Measurements from ENCODE around the gene MCM6.

Gene MCM6

DNA sequence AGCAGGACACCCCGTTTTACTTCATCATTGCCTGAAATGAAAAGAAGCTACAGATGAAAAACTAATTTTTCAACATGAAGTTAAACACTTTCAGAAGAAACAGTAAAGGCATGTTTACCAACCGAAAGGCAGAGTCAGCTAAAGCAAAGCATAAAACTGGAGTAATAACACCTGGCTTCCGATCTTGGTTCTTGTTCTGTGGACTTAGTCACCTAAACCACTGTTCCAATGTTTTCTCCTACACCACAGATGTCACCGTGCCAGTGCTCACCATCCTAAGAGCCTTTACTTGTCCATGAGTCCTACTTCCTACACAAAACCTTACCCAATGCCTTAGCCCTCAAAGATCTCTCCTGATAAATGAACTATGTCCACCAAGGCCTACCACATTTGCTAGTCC, 13.5 kb downstream of the MCM6 start:
- DNase-seq = no peak

DNA sequence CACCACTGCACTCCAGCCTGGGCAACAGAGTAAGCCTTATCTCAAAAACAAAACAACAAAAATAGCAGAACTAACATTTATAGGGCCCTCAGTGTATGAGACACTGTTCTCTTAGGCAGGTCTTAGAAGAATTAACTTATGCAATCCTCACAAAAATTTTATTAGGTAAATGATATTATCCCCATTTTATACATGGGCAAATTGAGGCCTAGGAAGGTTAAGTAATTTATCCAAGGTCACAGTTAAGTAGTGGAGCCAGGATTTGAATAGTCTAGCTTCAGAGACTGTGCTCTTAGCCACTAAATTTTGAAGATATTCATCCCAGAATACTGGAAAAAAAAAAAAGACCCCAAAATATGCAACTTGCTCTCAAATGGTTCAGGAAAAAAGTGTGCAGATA, 22.8 kb downstream of the MCM6 start:
- no peak for DNase-seq

DNA sequence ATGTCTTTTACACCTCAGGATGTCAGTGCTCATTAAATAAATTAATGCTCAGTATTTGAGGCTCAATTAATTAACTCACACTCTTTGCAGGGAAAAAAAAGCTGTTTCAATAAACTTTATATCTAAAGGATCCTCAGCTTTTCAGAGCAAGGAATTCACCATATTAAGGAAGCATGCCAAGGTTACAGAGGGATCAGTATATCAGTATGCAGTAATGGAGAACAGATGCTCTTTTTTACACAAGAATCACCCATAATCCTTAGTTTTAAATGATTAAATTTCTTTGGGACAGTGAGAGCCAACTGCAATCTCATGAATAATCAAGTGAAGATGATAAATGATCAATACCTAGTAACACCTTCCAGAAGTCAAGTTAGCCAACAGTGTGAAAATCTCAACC, 24.4 kb downstream of the MCM6 start:
- no peak for DNase-seq

DNA sequence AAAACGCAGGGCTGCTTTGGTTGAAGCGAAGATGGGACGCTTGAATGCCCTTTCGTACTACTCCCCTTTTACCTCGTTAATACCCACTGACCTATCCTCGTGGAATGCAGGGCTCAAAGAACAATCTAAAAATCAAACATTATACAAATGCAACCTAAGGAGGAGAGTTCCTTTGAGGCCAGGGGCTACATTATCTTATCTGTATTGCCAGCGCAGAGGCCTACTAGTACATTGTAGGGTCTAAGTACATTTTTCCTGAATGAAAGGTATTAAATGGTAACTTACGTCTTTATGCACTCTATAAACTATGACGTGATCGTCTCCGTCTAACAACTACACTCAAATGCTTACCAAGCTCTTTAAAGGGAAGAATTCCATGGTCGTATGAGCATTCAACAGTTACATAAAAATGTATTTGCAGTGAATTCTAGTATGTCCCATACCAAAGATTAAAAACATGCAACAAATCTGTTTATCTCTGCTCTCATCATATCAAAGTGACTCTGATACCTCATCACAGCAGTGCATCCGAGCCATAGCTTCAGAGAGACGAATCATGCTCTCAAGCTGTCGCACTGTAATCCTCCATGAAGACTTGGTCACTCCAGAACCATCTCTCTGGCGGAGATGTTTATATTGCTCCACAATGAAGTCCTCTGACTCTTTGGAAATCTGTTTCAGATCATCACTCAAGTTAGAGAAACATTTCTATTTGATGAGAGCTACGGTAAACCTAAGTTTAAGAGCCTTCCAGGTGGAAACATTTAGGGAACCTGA, 25.2 kb downstream of the MCM6 start:
- no peak for DNase-seq

DNA sequence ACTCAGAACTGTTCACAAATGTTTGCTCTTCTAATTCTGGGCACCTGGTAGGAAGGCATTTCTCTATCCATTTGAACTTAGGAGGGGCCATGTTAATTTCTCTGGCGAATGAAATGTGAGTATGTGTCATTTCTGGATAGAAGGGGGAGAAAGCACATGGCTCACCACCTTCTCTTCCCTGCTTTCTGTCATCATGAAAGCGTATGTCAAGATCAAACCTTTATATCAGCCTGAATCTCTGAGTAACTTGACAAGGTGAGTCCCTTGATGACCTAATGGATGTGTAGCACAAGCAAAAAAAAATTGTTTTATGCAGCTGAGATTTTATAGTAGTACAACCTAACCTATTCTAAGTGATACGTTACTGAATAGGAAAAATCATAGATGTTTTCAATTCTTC, 27.2 kb downstream of the MCM6 start:
- no peak for DNase-seq

DNA sequence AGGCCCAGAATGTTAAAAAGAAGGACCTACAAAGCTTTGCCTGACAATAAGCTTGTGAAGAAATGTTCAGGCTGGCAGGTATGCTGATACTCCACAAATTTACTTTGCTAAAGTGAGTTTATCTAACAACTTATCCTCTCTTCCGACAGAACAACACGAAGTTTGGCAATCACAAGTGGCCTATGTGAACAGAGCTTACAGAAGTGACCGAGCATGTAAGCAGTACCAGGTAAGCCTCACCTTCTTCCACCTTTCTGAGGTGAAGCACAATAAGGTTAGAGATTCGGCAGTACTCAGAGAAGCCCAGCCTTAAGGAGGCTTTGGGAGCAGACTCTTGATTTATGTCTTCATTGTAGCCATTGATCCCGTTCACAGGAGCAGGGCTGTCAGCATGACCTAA, 30.2 kb downstream of the MCM6 start:
- no peak for DNase-seq

DNA sequence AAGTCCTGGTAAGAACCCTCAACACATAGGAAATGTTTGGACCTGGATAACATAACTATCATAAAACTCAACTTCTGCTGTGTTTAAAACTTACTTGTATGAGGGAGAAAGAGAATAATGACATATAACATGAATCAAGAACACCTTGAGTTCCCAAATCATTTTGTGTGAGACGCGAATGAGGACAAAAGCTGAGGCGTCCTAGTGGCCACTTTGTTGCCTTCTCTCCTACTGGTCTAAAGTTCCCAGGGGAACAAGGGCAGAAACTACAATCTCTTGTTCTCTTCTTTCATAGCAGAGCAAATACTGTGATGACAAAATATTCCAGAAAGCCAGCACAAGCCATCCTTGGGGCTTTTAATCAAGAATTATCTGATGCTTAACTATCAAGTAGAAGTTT, 31.0 kb downstream of the MCM6 start:
- no peak for DNase-seq

DNA sequence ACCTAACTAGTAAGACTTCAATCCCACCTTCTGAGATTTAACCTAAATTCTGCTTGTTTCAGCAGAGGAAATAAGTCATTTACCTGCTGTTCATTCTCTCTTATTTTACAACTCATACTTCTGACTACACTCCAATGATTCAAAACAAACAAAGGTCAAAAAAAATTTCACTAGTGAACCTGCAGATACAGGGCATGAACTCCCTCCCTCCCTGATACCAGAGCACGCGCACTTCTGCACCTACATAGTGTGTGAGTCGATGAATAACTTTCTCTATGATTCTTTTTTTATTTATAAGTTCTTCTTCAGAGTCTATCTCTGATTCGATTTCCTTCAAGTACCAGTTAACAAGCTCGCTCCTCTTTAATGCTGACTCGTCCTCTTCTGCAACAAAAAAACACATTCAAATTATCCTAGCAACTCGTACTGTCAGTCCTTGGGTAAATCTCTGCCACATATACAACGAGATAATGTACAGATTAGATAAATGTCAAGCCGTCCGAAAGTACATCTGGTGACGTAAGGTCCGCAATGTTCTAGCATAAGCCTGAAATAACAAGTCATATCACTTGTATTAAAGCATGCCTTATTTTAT, 31.8 kb downstream of the MCM6 start:
- DNase-seq = no peak

DNA sequence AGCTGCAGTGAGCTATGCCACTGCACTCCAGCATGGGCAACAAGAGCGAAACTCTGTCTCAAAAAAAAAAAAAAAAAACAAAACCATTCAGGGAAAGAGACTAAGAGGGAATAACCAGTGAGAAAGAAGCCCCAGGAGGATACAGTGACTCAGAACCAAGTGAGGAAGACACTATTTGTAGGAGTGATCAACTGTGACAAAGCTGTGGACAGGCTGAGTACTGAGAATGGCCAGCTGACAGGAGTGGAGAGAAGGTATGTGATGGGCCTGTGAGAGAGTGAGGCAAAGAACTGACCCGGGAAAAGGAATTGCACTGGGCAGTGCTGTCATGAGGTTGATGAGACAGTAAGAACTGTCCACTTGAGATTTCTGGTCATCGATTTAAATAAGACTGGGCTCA, 32.6 kb downstream of the MCM6 start:
- no peak for DNase-seq

DNA sequence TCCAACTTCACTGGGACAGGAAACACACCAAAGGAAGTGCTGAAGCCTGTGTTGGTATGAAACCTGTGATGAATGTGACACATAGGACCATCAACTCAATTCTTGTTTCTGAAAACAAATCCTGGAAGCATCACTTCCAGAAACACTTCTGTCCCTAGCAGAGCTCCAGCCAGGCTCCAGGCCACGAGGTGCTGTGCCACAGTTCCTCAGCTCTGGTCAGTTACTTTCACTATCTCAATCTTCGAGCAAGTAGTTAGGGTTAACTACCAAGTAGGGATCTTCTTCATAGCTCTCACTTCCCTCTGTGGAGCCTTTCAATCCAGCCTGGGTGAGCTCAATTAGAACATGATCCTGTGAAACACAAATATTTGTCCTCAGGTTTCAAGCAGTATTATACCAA, 35.6 kb downstream of the MCM6 start:
- DNase-seq = peak; percentile 63

DNA sequence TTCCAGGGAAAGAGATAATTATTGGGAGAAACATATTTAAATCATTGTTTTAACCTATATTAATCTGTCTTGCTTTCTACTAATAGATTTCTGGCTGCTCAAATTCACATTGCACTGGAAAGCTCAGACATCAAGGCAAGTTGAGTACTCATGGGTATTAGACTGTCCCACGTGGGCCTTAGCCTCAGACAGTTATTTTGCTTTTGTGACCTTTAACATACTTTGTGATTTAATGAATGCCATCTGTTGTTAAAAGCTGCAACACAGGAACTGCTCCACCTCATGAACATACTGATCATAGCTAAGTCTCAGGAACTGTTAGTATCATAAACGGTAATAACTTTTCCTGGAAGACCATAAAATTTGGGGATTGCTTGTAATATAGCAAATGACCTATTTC, 36.5 kb downstream of the MCM6 start:
- DNase-seq = no peak

DNA sequence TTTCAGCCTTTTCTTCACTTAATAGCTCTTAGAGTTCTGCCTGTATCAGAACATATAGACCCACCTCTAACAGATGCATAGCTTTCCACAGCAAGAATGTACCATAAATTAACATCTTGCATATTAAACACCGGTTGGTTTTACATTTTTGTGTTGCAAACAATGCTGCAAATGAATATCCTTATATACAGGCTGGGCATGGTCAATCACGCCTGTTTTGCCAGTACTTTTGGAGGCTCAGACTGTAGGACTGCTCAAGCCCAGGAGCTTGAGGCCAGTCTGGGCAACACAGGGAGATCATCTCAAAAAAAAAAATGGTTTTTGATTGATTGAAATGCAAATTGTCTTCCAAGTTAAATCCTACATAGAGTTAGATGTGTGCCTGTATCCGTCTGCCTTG, 37.7 kb downstream of the MCM6 start:
- DNase-seq = no peak

DNA sequence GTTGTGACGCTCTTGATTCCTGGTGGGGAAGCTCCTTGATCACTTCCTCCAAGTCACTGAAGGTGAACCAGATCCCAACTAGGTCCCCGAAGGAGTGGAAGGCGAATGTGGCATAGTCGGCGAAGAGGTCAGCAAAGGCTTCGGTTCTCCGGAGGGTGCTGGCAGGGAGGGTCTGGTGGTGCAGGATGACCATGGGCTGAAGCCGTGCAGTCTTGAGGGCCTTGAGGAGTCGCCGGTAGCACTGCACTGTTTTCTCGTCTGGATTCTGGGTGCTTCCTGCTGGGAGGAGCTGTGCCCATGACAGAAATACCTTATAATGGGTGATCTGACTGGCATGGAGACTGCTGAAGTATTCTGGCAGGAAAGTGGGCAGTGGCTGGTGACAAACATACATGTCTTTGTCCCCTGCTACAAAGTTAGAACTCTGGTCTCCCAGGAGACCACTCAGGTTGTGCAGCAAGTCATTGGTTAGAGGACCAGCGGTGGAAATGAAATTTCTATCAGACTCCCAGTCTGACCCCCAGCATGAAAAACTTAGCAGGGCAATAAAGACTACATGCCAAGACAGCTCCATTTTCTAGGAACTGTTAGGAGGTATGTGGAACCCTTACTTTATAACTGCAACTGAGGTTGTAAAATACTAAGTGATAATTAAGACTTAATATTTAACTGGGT, 39.5 kb downstream of the MCM6 start, which contains the start of gene LCT:
TSS of gene LCT (minus strand) at position 589 of the 675 bp plus-strand sequence. CDS start at position 574, 15 bp downstream.
- no peak for DNase-seq

DNA sequence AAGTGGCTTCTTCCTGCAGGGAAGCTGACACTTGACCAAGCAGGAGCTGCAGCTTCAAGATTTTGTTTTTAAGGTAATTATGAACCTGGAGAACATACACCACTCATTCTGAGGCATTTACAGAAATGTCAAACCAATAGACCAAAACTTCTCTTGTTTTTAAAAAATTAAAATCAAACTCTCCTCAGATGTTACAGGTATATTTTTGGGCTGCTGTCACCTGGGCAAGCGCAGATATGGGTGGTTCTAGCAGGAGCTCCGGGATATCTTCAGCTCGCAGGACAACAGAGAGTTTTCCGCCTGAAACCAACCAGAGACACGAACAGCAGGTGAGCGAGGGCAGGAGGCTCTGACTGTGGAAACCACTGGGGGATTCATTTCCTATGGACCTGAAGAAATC, 43.4 kb downstream of the MCM6 start:
- no peak for DNase-seq

DNA sequence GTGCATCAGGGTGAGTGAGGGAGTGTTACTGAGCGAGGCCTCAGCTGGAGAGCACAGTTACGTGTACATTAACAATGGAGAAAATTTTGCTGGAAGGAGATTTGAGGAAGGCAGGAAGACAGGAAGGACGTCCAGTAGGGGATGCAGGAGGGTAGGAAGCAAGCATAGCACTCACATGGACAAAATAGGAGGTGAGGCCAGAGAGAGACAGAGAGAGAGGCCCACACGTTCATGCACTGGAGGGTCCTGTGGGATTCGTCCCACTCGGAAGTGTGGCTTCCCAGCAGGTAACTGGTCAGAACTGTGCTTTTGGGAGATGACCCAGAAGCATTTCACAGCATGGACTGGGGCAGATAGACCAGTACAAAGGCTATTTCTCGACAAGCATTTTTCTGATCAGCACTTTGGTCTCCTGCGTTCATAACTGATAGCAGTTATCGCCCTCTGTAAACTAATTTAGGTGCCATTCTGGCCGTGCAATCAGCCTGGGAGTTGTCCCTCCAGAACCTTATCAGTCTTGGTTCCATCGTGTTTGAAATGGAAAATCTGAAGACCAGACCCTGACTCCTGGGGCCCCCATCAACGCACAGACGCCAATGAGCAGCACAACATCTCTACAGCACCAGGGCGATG, 44.9 kb downstream of the MCM6 start:
- no peak for DNase-seq

DNA sequence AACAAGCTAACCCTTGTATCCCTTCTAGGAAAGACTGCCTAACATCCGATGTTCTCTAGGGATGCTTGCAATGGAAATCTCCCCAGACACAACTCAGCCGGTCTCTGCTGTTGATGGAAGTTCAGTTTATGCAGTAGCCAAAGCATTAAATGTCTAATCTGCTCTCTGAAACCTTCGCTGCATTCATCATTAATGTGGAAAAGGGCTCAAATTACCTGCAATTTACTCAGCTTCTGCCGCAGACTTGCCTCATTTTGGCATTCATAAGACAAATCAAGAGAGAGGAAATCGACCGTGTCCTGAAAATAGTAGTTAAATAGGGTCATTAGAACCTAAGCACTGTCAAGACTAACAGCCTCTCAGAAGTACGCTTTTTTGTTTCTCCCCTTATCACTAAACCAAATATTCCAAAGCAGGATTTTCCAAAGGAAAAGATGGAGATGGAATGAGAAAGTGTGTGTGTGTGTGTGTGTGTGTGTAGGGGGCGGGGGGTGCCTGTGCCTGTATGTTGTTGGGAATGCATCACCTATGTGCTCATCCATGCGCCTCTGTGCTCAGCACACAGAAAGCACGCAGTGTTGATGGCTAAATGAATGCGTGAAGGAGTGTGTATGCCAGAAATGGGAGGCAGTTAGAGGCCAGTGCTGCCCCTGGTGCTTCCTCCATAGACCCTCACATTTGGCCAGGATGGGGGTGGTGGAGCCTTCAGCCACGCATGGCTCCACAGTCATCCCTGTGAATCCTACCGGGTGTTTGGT, 46.7 kb downstream of the MCM6 start:
- DNase-seq = no peak

DNA sequence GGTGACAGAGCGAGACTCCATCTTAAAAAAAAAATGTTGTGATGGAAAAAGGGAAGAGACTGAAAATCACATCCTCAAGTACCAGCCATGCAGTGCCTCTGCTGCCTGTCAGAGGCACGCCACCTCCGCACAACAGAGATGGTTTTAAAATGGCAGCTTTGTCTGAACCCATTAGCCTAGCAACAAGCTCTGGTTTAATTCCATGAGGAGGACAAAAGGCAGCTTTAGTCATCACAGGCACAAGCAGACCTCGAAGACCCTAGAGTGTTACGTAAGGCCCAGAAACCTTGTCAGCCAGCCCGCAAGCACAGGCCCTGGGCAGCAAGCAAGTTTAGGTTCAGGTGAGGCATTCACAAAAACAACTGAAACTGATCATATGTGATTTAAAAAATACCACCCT, 49.7 kb downstream of the MCM6 start:
- no peak for DNase-seq

DNA sequence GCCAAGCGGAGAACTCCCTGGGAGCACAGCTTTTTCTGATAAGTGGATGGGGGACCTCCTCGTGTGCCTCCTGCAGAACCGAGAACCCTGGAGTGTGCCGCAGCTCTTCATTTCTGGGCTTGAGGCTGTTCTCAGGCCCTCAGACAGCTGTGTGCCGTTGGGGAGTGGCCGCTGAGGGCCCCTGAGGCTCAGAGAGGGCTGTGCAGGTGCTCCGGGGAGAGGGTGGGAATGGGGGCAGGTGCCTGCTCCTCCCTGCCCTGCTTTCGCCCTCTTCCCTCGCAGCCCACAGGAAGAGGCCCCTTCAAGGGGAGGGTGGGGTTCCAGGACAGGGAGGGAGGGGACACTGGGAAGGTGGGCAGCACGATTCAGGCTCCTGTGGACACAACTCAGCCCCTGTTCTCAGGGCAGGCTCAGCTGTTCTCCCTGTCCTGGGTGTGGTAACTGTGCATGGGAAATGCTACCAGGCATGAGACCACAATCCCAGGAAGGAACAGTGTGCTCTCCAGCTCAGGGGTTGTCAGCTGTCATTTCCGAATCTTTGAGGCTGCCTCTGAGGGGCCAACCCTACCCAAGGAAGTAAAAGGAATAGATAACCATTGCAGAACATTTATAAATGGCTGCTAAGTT, 50.6 kb downstream of the MCM6 start:
- DNase-seq = no peak

DNA sequence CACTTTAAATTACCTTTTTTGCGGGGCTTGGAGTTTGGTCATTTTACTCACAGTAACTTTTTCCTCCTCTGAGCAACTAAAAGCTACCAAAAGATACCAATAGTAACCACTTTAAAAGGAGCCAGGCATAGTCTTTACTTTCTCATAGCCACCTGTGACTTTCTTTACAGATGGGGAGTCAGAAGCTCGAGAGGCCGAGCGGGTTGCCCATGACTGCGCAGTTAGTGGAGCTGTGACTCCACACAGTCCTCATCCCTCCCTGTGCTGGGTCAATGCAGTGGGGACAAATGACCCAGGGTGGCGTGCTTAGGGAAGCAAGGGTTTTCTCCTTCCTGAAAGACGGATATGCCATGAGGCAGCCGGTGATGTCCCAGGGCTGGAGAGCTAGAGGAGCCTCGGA, 51.1 kb downstream of the MCM6 start:
- no peak for DNase-seq

DNA sequence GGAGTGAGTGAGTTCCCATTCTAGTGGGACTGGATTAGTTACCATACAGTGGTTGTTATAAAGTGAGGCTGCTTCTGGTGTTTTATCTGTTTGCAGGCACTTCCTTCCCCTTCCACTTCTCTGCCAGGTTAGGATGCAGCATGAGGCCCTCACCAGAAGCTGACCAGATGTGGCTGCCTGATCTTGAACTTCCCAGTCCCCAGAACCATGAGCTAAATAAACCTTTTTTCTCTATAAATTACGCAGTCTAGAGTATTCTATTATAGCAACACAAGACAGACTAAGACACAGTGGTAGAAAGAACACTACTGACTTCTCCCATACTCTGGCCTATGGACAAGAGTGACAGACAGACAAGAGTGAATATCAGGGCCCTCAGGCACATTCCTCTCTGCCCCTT, 53.4 kb downstream of the MCM6 start:
- no peak for DNase-seq

DNA sequence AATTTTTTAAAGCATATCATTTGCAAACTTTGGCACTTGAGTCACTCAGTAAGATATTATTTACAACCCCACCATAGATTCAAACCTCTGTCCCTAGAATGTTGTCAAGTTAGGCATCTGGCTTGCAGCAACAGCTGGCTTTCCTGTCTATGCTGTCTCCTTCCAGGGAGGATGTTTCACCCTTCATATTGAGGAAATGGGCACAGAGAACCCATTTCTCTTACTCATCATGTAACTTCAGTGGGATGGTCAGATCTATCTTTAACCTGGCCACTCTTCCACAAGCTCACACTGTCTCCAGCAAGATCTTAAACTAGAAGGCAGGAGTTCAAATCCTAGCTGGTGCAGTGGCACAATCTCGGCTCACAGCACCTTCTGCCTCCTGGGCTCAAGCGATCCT, 55.1 kb downstream of the MCM6 start:
- DNase-seq = no peak

DNA sequence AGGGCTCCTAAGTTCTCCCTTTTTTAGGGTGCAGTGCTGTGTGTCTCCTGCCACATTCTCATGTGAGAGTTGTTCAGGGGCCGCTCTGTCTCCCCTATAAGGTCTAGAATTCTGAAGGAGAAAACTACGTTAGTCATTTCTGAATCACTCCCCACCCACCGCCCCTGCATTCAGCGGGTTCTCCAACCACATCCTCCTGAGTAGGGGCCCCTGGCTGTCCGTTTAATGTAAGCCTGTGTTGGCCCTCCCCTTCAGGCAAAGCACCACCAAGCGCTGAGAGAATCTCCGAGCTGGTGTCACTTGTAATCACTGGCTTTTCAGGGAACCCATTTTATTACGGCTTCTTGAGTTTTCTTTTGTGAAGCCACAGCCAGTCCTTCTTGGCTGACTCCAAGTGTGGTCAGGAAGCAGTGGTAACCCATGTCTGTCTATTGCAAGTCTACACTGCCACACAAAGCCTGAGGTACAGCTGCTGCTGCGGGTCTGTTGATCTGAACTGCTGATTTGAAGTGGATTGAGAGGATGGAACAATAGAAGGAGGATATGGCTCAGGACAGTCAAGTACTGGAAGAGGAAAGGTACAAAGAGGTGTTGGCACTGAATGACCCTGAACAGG, 56.1 kb downstream of the MCM6 start:
- DNase-seq = peak; percentile 23
